Activated effector memory CD4-positive, alpha-beta T cell treated with anti-CD3 and anti-CD28 coated beads, Interleukin-2, amount 50 U/mL, for 16 hours (primary cell): Measurements from ENCODE around the gene CYBB.

Source experiments
- DNase-seq: peaks from one replicate; pipeline ENCODE4 v3.0.0-alpha.2; 2020

The CYBB gene

GRCh38 chrX:37846141-37846540 lies 66.3 kb downstream of the CYBB start:
- DNase-seq = no peak

GRCh38 chrX:37846558-37846933 lies 66.7 kb downstream of the CYBB start:
- no peak for DNase-seq

DNA sequence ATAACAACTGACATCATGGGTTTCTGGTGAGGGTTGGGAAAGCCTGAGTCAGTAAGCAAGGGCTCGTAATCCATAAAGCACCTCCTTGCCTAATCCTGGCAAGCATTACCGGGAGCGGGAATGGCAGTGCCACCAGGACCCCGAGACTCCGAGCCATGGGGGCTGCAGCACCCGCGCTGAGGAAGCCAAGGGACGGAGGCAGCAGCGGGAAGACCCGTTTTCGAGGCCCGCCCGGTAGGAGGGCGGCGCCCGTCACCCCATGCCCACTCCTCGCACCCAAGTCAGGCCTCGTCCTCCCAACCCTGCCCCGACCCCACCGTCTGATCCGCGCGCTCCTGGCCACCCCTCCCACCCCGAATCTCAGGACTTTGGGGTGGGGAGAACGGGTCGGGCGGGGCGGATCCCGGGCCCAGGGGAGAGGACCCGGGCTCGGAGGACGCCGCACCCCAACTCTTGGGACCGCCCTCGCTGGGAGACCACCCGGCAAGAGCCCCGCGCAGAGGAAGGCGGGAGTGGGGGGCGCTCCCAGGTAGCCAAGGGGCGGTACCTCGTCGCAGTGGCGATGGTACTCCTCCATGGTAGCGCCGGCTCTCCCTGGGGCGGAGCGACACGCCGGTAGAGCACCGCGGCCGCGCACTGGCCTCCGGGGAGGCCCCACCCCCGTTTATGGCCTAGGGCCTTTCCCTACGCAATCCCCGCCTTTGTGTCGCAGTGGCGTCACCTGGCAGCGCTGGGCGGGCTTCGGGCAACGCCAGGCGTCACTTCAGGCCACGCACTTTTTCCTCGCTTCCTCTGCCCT lies 67.3 kb downstream of the CYBB start, which contains the start of gene DYNLT3:
Gene DYNLT3, minus strand, starts transcription at position 638 of the 799 bp plus-strand sequence. Its CDS starts 61 bp downstream, at position 577.
- DNase-seq = peak; percentile 92

GRCh38 chrX:37847733-37848197 lies 67.9 kb downstream of the CYBB start:
- no peak for DNase-seq

DNA sequence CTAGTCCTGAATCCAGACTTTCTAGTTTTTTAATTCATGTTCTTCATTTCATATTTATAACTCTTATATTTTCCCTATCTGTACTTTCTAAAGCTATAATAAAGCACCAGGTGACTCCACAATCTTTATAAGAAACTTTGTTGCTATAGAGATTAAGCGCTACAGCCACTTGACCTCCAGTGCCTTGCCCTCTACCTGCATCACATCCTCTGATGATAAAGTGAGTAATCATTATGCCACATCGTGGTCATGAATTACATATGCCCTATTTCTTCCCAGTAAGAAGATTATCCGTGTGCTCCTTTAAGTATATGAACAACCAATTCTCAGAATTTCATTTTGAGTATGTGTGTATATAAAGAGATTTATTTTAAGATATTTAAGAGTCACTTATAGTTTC lies 74.3 kb downstream of the CYBB start:
- DNase-seq = no peak

DNA sequence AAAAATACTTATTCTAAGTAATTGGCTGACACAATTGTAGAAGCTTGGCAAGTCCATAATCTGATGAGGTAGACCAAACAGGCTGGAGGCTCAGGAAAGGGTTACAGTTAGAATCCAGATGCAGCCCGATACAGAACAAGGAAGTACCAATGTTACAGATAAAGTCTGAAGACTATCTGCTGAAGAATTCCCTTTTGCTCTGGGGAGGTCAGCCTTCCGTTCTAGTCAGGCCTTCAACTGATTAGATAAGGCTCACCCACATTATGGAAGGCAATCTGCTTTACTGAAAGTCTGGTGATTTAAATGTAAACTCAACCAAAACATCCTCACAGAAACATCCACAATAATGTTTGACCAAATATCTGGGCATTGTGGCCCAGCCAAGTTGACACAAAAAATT lies 74.9 kb downstream of the CYBB start:
- no peak for DNase-seq

DNA sequence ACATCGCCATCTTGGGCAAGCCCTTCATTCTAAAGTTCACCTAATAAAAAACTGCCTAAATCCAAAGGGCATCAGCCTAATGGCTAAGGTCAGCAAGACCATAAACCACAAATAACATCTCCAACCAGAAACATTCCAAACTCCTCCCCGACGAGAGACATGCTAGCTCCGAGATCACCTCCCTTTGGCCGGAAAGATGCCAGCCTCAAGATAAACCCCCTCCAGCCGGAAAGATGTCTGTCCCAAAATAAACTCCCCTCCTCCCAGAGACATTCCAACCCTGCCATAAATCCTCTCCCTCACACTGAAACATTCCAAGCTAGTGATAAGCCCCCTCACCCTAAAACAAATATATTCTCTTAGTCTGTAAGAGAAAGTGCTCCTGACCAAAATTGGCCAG lies 80.9 kb downstream of the CYBB start:
- DNase-seq = no peak

GRCh38 chrX:37862851-37863250 lies 83.0 kb downstream of the CYBB start:
- DNase-seq = no peak
